Mesothelial cell of epicardium (in vitro differentiated cells): ENCODE results near the gene HSPB7. TPM values are rescaled to one million over a fixed set of nuclear protein-coding genes. Genes with fewer than 3 reads are reported as not detected.
A peak's percentile ranks its signal among the peaks of the same experiment; 100 is the strongest.

Source experiments
- DNase-seq, 2 experiments: peaks; one replicate each; pipeline ENCODE4 v3.0.0; 2021; ENCODE audit warnings: low spot score in 2 of 2; ENCODE audit not compliant: unreplicated experiment in 2 of 2
- H3K27ac Mint-ChIP-seq: 2 replicates; pipeline ENCODE4 v1.8.0; 2021; ENCODE audit warnings: mixed read lengths
- H3K27me3 Mint-ChIP-seq: 2 replicates; pipeline ENCODE4 v1.8.0; 2021; ENCODE audit warnings: low read depth, mixed read lengths
- H3K36me3 Mint-ChIP-seq: 2 replicates; pipeline ENCODE4 v1.8.0; 2021; ENCODE audit warnings: mixed read lengths
- H3K4me1 Mint-ChIP-seq: 2 replicates; pipeline ENCODE4 v1.8.0; 2021; ENCODE audit warnings: mixed read lengths
- H3K4me3 Mint-ChIP-seq: 2 replicates; pipeline ENCODE4 v1.8.0; 2021; ENCODE audit warnings: mild to moderate bottlenecking, moderate library complexity, mixed read lengths
- H3K9me3 Mint-ChIP-seq: 2 replicates; pipeline ENCODE4 v1.8.0; 2021; ENCODE audit warnings: mixed read lengths
- CTCF ChIP-seq: fragments of 200-600 bp; sonication (generic); IDR thresholded peaks from one replicate; pipeline ENCODE4 v1.5.0; 2021; ENCODE audit warnings: antibody characterized with exemption; ENCODE audit not compliant: unreplicated experiment
- total RNA-seq: library from RNA; stranded (reverse); gene quantifications from 3 replicates; pipeline ENCODE4 v1.2.1, GENCODE V29; 2021

HSPB7 gene
- total RNA-seq, 1 donor from 2014 or later, result 6.3 TPM

- Mint-ChIP-seq H3K4me3 (no peak overlapping the region), H3K27me3 (no peaks in the 10 kb centered on the region), H3K4me1 (peaks cover 32% of the 10 kb centered on the region)
Observed at GRCh38 chr1:16012590-16013219, 5.1 kb downstream of the HSPB7 start.

GRCh38 chr1:16011936-16012589 is 5.8 kb downstream of the HSPB7 start:
- no peak for DNase-seq
- no peak for TF ChIP-seq CTCF
- Mint-ChIP-seq H3K4me3 (no peak overlapping the region), H3K27ac (no peak overlapping the region), H3K36me3 (no peaks in the 10 kb centered on the region), H3K9me3 (no peaks in the 10 kb centered on the region), H3K4me1 (peaks cover 25% of the 10 kb centered on the region), H3K27me3 (no peaks in the 10 kb centered on the region)

More at GRCh38 chr1:16012590-16013219, 5.1 kb downstream of the HSPB7 start:
- Mint-ChIP-seq H3K27ac (no peak overlapping the region), H3K9me3 (no peaks in the 10 kb centered on the region), H3K36me3 (no peaks in the 10 kb centered on the region)
- TF ChIP-seq CTCF, result no peak
- peak in 1 of 2 experiments; percentile 50 for DNase-seq

- DNase-seq, result no peak
- TF ChIP-seq CTCF, result no peak
- Mint-ChIP-seq H3K27me3 (no peaks in the 10 kb centered on the region), H3K4me1 (peaks cover 21% of the 10 kb centered on the region), H3K27ac (no peak overlapping the region), H3K9me3 (no peaks in the 10 kb centered on the region), H3K36me3 (no peaks in the 10 kb centered on the region), H3K4me3 (no peak overlapping the region)
Observed at GRCh38 chr1:16010837-16011236, 7.0 kb downstream of the HSPB7 start.

GRCh38 chr1:16009678-16010077 is 8.2 kb downstream of the HSPB7 start:
- TF ChIP-seq CTCF, result no peak
- peaks cover 13% of the 10 kb centered on the region for H3K4me1 Mint-ChIP-seq
- no peaks in the 10 kb centered on the region for H3K36me3 Mint-ChIP-seq
- no peaks in the 10 kb centered on the region for H3K9me3 Mint-ChIP-seq
- DNase-seq, result no peak
- H3K27ac Mint-ChIP-seq, result no peak overlapping the region
- no peak overlapping the region for H3K4me3 Mint-ChIP-seq
- H3K27me3 Mint-ChIP-seq, result no peaks in the 10 kb centered on the region

- peak; percentile 74 to 94 for DNase-seq
- TF ChIP-seq CTCF, result peak; percentile 98
- Mint-ChIP-seq H3K27me3 (no peaks in the 10 kb centered on the region), H3K27ac (no peak overlapping the region), H3K36me3 (no peaks in the 10 kb centered on the region), H3K4me1 (peaks cover 7% of the 10 kb centered on the region), H3K4me3 (no peak overlapping the region), H3K9me3 (no peaks in the 10 kb centered on the region)
Observed at GRCh38 chr1:16009030-16009460, 8.8 kb downstream of the HSPB7 start.
